PC-9 (cell line): ENCODE data around the gene EPN1.

ENCODE experiments used
- CTCF ChIP-seq: fragments of 200-600 bp; sonication (generic); conservative IDR thresholded peaks from 2 replicates; pipeline ENCODE4 v1.6.1; 2017; ENCODE audit warnings: mixed run types, antibody characterized with exemption, mild to moderate bottlenecking, moderate library complexity
- EZH2 ChIP-seq: fragments of 200-600 bp; sonication (generic); IDR thresholded peaks from 2 replicates; pipeline ENCODE4 v1.8.0; 2017; ENCODE audit warnings: antibody characterized with exemption, low read depth

- TF ChIP-seq CTCF (peak; percentile 59), EZH2 (no peak)
Measured at GRCh38 chr19:55703790-55704215, 28.8 kb downstream of the EPN1 start.
